ENCODE measurements around the gene ANXA1. TPM values are rescaled to one million over a fixed set of nuclear protein-coding genes. Genes with fewer than 3 reads are reported as not detected.

ANXA1 gene
- total and polyA plus RNA-seq, 2 of the 13 experiments (the other 11 are each of a cell fraction or from before 2014, with no cell fraction given), result 0.15 to 0.20 TPM

DNA sequence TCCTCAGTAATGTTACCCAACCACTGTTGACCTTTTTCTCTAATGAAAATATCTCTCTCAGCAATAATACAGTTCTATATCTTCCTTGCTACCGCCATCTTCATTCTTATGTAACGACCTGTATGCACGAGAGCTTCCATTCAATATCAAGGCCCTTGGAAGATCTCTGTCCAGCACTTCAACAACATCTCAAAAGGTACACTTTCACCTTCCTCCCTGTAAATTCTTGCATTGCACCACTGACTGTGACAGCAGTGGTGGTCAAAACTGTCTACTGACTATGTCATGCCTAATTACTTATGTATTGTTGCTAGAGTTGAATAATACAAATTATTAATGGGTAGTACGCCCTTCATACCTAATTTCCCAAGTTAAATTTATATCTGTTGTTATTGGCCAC lies 53.3 kb downstream of the ANXA1 start:
- Histone ChIP-seq H3K36me3 (replicated peaks in 1 of 2; ENCODE audit: control insufficient read depth in 1 of 2, insufficient read depth in 2 of 2, low read length in 2 of 2) (no peaks in the 10 kb centered on the region), H3K4me3 (replicated peaks in 1 of 3; ENCODE audit: insufficient read depth in 1 of 3, low read depth in 2 of 3, low read length in 3 of 3) (no peak overlapping the region), H3K9me3 (ENCODE audit: low read length) (no peaks in the 10 kb centered on the region), H3K4me2 (ENCODE audit: low read depth, low read length) (no peak overlapping the region), H2AFZ (ENCODE audit: low read length) (no peak overlapping the region), H3K4me1 (ENCODE audit: insufficient read depth, low read length) (no peaks in the 10 kb centered on the region), H3K27ac (ENCODE audit: extremely low read length, insufficient read depth, low read length) (no peak overlapping the region), H3K27me3 (ENCODE audit: control insufficient read depth in 1 of 2, insufficient read depth in 2 of 2, low read length in 2 of 2) (no peaks in the 10 kb centered on the region), H3K79me2 (ENCODE audit: insufficient read depth, low read length) (no peaks in the 10 kb centered on the region), H4K20me1 (ENCODE audit: insufficient read depth, low read length) (no peaks in the 10 kb centered on the region), H3K9ac (ENCODE audit: insufficient read depth, low read depth, low read length) (no peak overlapping the region)
- BruUV-seq (replicated peaks), result no TSS peak
- ATAC-seq (no peak), DNase-seq (ENCODE audit: low spot score) (no peak), FAIRE-seq (no peak)
- ChIA-PET POLR2A (no interaction called here), CTCF (ENCODE audit: low intra/inter-chr PET ratio, low total read pairs) (no interaction called here)
- WGBS (ENCODE audit: low lambda C conversion rate), result 1% methylated on average over 4 of the region's 4 CpGs
- in situ Hi-C loops (cut with HindIII; ENCODE audit: extremely low pct_ligation_motif_present, low pct_unique_long_range_greater_than_20kb), result loop anchor here (10.0 kb wide), 1 partner anchor 360 kb away; no protein-coding TSS in a partner anchor
- intact Hi-C loops (cut with micrococcal nuclease; ENCODE audit: unreplicated experiment), result loop anchor here (5.0 kb wide), 1 partner anchor 98 kb away; no protein-coding TSS in a partner anchor
- TF ChIP-seq ATF7-NPFF (CRISPR knock-in tag; IDR thresholded peaks at IDR 0.05; ENCODE audit: low read depth) (no peak), SMARCC2 (IDR thresholded peaks at IDR 0.05) (no peak), ZFY (CRISPR knock-in tag; IDR thresholded peaks at IDR 0.05) (no peak), ZNF446 (CRISPR knock-in tag; IDR thresholded peaks at IDR 0.05) (no peak), TP53 (CRISPR knock-in tag; conservative IDR thresholded peaks at IDR 0.05) (no peak), ARNT2 (CRISPR knock-in tag; IDR thresholded peaks at IDR 0.05; ENCODE audit: low read depth) (no peak), PRDM15 (CRISPR knock-in tag; IDR thresholded peaks at IDR 0.05) (no peak), SOX13 (IDR thresholded peaks at IDR 0.05) (no peak), SOX13 (CRISPR knock-in tag; conservative IDR thresholded peaks at IDR 0.05 in 1 of 2, IDR thresholded peaks at IDR 0.05 in 1 of 2) (no peak), ZNF17 (CRISPR knock-in tag; IDR thresholded peaks at IDR 0.05) (no peak), NCOR1 (IDR thresholded peaks at IDR 0.05; ENCODE audit: borderline replicate concordance, low read length) (no peak), AGO1 (IDR thresholded peaks at IDR 0.05; ENCODE audit: low read depth, low read length, poor library complexity, severe bottlenecking) (no peak), MXD4 (CRISPR knock-in tag; IDR thresholded peaks at IDR 0.05) (no peak), NCOA1 (CRISPR knock-in tag; IDR thresholded peaks at IDR 0.05) (no peak)
- TF ChIP-seq, protein P1, sequence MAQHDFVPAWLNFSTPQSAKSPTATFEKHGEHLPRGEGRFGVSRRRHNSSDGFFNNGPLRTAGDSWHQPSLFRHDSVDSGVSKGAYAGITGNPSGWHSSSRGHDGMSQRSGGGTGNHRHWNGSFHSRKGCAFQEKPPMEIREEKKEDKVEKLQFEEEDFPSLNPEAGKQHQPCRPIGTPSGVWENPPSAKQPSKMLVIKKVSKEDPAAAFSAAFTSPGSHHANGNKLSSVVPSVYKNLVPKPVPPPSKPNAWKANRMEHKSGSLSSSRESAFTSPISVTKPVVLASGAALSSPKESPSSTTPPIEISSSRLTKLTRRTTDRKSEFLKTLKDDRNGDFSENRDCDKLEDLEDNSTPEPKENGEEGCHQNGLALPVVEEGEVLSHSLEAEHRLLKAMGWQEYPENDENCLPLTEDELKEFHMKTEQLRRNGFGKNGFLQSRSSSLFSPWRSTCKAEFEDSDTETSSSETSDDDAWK (CRISPR knock-in tag; IDR thresholded peaks at IDR 0.05), result no peak
- TF ChIP-seq, protein P2, sequence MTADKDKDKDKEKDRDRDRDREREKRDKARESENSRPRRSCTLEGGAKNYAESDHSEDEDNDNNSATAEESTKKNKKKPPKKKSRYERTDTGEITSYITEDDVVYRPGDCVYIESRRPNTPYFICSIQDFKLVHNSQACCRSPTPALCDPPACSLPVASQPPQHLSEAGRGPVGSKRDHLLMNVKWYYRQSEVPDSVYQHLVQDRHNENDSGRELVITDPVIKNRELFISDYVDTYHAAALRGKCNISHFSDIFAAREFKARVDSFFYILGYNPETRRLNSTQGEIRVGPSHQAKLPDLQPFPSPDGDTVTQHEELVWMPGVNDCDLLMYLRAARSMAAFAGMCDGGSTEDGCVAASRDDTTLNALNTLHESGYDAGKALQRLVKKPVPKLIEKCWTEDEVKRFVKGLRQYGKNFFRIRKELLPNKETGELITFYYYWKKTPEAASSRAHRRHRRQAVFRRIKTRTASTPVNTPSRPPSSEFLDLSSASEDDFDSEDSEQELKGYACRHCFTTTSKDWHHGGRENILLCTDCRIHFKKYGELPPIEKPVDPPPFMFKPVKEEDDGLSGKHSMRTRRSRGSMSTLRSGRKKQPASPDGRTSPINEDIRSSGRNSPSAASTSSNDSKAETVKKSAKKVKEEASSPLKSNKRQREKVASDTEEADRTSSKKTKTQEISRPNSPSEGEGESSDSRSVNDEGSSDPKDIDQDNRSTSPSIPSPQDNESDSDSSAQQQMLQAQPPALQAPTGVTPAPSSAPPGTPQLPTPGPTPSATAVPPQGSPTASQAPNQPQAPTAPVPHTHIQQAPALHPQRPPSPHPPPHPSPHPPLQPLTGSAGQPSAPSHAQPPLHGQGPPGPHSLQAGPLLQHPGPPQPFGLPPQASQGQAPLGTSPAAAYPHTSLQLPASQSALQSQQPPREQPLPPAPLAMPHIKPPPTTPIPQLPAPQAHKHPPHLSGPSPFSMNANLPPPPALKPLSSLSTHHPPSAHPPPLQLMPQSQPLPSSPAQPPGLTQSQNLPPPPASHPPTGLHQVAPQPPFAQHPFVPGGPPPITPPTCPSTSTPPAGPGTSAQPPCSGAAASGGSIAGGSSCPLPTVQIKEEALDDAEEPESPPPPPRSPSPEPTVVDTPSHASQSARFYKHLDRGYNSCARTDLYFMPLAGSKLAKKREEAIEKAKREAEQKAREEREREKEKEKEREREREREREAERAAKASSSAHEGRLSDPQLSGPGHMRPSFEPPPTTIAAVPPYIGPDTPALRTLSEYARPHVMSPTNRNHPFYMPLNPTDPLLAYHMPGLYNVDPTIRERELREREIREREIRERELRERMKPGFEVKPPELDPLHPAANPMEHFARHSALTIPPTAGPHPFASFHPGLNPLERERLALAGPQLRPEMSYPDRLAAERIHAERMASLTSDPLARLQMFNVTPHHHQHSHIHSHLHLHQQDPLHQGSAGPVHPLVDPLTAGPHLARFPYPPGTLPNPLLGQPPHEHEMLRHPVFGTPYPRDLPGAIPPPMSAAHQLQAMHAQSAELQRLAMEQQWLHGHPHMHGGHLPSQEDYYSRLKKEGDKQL (CRISPR knock-in tag; IDR thresholded peaks at IDR 0.05; ENCODE audit: low read depth), result no peak
